ENCODE data around the gene MPI.
"Not testable (repeated sequence)": the region's sequence is repeated elsewhere in the genome, so short reads cannot be mapped to it uniquely, and the experiment has no call there.

MPI gene

GRCh38 chr15:74893627-74894026 is 3.8 kb downstream of the MPI start:
- DNase-seq = no peak

- DNase-seq = not testable (repeated sequence)
Observed at GRCh38 chr15:74894383-74894782, 4.5 kb downstream of the MPI start.

DNA sequence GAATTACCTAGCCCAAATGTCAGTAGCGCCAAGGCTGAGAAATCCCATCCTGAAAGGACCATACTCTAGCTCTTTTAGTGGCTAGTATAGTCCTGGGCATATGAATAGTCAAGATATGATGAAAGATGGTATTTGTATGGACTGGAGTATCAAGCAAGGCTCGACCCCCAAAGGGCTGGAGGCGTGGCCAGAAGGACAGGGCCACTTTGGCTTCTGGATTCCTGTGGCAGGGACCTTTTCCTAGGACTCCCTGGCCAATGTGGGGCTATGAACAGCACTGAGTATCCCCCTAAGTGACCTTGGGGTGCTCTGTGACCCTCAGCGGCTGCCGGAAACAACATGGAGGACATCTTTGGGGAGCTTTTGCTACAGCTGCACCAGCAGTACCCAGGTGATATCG is 6.0 kb downstream of the MPI start:
- DNase-seq = no peak

GRCh38 chr15:74896316-74896715 is 6.5 kb downstream of the MPI start:
- DNase-seq = no peak

DNA sequence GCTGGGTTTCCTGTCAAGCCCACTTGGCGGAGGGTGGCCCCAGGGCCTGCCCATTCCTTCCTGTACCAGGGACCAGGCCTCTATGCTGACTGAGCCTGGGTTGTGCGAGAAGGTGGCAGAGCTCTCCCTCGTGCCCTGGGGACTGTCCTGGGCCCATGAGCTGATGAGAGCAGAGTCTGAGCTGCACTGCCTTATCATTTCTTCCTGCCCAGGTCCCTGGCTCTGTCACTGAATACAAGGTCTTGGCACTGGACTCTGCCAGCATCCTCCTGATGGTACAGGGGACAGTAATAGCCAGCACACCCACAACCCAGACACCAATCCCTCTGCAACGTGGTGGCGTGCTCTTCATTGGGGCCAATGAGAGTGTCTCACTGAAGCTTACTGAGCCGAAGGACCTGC is 7.5 kb downstream of the MPI start:
- no peak for DNase-seq

- peak; percentile 29 for DNase-seq
Observed at GRCh38 chr15:74901612-74902063, 11.8 kb downstream of the MPI start.

DNA sequence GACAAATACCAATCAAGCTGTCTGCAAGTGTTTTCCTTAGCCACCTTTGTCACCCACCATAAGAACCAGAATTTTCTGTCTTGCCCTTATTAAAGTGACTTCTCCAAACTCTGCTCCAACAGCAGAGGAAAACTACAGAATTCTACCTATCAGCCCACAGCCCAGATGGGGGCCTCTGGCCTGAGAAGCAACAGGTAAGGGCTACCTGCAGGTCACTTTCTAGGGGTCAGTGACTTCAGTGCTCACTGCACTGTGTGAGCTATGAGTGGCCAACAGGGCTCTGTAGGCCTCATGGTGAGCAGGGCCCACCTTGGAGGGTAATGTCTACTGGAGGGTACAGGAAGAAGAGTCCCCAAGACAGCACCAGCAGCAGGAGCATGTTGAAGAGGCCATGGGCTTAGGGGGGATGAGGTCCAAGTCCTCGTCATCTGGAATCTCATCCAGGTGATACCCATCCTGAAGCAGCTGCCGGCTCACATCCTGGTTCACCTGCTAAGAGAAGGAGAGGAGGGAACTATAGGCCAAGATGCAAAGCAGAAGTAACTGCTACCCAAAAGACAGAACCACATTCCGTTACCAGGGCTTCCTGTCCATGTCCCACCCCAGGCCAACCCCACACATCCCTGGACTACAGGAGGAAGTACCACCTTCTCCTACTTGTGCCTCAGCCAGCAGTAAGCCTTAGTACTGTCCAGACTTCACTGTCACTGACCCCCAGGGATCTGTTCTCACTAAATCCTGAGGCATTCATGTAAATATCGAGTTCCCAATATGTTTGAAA is 12.6 kb downstream of the MPI start:
- no peak for DNase-seq

DNA sequence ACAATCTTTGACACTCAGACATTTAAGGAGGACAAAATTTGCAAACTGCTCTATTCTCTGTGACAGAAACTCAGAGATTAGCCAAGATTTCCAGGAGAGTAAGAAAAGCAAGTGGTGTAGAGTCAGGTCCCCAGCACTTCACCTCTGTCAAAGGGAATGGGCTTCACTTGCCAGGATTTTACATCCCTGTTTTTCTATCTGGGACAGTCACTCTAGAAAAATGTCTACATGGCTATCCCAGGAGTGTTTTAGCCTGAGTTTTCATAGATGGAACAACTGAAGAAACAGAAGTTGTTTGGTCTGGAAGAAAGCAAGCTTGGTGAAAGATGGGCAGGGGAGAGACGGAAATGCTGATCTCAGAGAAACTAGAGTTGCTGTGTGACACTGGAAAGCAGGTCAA is 13.8 kb downstream of the MPI start:
- no peak for DNase-seq

DNA sequence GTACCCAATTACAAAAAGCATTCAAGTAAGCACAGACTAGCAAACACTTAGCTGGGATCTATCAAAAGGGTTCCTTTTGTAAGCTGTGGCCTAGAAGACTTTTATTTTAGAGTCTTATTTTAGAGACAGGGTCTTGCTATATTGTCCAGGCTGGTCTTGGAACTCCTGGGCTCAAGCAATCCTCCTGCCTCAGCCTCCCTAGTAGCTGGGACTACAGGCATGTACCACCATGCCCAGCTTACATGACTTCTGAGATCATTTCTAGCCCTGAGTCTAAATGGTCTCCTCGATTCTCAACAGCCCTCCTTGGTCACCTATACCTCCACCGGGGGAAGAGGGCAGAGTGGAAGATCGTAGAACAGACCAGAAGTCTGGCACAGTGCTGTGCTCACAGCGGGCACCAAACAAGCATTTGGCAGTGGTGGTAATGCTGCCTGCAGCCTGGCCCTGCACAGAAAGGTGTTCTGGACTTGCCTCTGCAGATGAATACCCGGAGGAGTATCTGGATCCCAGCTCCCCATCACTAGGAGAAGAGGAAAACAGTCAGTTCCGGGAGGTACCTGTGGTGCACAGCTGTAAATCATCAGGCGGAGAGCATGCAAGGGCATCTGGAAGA is 14.5 kb downstream of the MPI start:
- DNase-seq = no peak

DNA sequence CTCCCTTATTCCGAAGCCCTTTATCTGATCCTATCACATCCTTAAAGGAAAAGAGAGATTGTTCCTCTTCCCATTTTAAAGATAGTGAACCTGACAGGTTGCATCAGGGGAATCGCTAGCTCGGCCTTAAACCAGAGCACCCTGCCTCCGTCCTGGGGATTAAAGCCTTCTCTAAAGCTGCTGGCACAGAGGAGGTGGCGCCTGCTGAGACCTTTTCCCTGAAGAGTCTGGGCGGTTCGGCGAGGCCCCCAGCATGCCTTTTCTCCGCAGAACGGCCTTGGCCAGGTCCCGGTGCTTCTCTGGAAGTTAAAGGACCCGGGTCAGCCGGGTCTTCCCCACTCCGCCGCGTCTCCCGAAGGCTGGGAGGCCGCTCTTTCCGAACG is 16.2 kb downstream of the MPI start:
- DNase-seq = no peak

DNA sequence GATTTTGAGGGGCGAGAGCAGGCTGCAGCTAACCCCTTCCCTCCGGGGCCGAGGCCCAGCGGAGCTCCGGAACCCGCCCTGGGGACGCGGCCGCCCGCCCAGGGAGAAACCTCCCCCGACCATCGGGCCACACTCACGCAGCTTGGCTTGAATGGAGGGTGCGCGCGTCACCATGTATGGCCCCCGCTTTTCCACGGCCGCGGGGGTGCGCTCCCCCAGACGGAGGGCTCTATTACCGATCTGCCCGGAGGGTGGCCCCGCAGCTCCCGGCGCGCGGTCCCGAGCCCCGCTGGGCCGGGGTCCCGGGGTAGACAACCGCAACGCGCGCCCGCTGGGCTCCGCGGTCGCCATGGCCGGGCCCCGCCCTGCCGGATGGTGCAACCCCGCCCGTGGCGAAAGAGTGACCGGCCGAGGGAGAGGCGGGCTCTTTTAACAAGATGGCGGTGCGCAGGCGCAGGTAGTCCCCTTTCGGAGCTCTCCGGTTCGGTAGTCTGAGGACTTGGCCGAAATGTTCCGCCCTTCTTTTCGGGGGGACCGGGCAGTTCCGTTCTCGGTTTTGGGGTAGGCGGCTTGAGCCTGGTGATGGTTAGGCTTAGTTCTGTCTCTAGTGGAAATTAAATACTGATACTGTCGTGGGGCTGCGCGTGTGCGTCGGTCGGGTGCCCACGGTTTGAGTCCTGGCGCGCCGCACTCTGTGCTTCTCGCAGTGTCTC is 16.8 kb downstream of the MPI start, which contains the start of gene FAM219B:
Gene FAM219B, minus strand, starts transcription at position 402 of the 713 bp plus-strand sequence. Its CDS starts 51 bp downstream, at position 351.
- peak; percentile 85 for DNase-seq

DNA sequence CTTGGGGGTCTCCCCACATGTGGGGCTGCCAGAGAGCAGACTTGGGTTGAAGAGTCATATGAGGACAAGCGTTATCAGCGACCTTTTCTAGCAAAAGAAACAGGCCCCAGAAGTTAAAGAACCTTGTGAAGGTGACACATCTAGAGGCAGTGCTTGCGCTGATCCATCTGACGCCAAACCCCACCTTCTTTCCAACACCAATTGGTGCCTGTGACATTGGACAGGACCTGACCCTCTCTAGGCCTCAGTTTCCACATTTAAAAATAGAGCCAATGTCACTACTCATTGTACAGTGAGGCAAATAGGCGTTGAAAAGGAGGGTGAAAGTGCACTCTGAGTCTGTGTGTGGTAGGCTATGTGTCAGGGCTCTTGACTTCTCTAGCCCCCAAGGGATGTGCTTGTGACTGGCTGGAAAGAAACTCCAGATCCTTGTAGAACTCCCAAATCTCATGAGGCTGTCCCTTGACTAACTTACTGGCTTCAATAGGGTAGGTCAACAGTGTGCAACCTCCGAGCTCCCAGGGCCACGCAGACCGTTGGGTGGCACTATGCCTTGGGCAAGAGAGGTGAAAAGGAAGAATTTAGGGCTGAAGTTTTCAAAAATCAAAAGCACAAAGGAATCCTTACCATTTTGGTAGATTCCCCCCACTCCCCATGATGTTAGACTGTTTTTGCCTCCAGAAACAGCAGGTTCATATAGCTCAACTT is 17.5 kb downstream of the MPI start:
- no peak for DNase-seq

- no peak for DNase-seq
Observed at GRCh38 chr15:74908635-74909034, 18.8 kb downstream of the MPI start.

GRCh38 chr15:74913041-74913440 is 23.2 kb downstream of the MPI start:
- DNase-seq = no peak

GRCh38 chr15:74913799-74914198 is 24.0 kb downstream of the MPI start:
- not testable (repeated sequence) for DNase-seq

GRCh38 chr15:74917676-74918075 is 27.8 kb downstream of the MPI start:
- no peak for DNase-seq

DNA sequence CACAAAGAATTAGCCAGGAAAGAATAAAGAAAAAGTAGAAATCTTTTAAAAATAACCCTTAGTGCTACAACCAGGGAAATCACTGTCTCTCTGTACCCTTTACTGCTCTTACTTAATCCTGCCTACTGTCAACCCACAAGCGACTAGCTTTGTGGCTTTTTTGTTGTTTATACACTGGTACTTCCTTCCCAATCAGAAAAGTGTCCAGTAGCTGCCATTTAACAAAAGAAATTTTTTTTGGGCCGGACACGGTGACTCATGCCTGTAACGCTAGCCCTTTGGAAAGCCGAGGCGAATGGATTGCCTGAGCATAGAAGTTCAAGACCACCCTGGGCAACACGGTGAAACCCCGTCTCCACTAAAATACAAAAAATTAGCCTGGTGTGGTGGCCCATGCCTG is 30.6 kb downstream of the MPI start:
- DNase-seq = no peak

GRCh38 chr15:74924525-74924924 is 34.7 kb downstream of the MPI start:
- DNase-seq = no peak

DNA sequence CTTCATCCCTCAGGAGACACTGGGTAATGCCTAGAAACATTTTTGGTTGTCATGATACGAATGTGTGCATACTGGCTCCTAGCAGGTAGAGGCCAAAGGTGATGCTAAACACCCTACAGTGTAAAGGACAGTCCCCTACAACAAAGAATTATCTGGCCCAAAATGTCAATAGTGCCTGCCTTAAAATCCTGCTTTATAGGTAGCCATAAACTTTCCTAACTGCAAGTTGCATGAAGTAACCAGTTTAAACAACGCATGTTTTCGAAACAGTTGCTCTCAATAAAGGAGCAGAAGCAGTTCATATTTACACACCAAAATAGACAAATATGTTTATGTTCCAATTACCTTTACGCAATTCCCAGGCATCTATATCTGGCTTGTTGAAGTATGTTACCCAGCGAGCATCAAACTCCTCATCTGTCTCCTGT is 38.9 kb downstream of the MPI start:
- DNase-seq = no peak

DNA sequence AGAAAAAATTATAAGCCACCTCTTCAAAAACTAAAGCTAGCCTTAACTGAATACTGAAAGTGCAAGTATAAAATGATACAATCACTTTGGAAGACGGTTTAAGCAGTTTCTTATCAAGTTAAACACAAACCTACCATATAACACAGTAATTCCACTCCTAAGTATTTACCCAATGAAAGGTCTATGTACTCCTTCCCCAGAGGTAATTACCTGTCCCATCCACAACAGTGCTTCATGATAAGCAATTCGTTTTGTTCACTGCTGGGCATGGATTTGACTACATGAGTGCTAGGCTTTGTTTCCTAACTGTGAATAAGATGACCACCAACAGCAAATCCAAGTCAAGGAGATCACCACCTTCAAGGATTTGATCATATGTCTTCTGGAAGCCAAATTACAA is 43.7 kb downstream of the MPI start:
- DNase-seq = no peak

GRCh38 chr15:74935193-74935592 is 45.4 kb downstream of the MPI start:
- DNase-seq = not testable (repeated sequence)

DNA sequence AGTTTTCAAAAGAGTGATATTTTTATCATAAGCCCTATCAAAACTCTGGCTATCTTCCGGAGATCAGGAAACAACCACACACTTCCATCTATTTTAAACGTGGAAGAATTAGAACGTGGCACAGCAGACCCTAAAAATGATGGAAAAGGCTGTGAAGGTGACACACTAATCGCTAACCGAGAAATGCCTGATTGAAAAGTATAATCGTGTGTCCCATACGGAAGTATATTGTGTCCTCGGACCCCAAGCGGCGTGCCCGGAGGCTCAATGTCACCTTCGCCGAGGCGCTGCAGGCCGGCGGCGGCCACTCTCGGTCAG is 47.4 kb downstream of the MPI start:
- no peak for DNase-seq
